SK-N-SH (cell line): ENCODE data around the gene TCP11L2. TPM values are rescaled to one million over a fixed set of nuclear protein-coding genes. Genes with fewer than 3 reads are reported as not detected.

Experiments used
- CTCF ChIA-PET: fragments of 300-600, 350-600 bp; formaldehyde crosslinking; extraction: SDS; loops from one replicate; lab custom pipeline; 2021; lab: Yijun Ruan, JAX
- POLR2A ChIA-PET: fragments of 350-600 bp; sonication (Branson Sonifier 250); formaldehyde crosslinking; extraction: SDS; loops from one replicate; lab custom pipeline; 2020; ENCODE audit warnings: antibody characterized with exemption, inconsistent platforms; lab: Yijun Ruan, JAX
- DNase-seq: peaks from one replicate; pipeline ENCODE4 v3.0.0; 2012
- H2AFZ ChIP-seq: fragments of 200-600 bp; sonication (generic); 2 replicates; pipeline ENCODE4 v1.8.1; 2016; ENCODE audit warnings: antibody characterized with exemption, mild to moderate bottlenecking, low read depth
- H3F3A ChIP-seq: fragments of 200-600 bp; sonication (generic); replicated peaks from 2 replicates; pipeline ENCODE3; 2016; ENCODE audit warnings: antibody characterized with exemption, mild to moderate bottlenecking; ENCODE audit not compliant: insufficient read depth
- H3K27ac ChIP-seq, 2 experiments: fragments of 200-500 bp in 1 of 2; fragments of 200-600 bp in 1 of 2; sonication (Bioruptor generic) in 1 of 2; sonication (generic), shearing (Covaris generic) in 1 of 2; 2 replicates each; pipeline versions ENCODE4 v1.5.1 to v1.6.1; 2014 to 2016; ENCODE audit warnings: low read depth in 2 of 2, inconsistent platforms in 1 of 2, low read length in 1 of 2, mild to moderate bottlenecking in 1 of 2, mixed read lengths in 1 of 2
- H3K27me3 ChIP-seq: fragments of 200-600 bp; sonication (generic), shearing (Covaris generic); 2 replicates; pipeline ENCODE4 v1.6.1; 2016; ENCODE audit warnings: mixed run types; ENCODE audit not compliant: insufficient read depth
- H3K36me3 ChIP-seq, 2 experiments: fragments of 200-500 bp in 1 of 2; fragments of 200-600 bp in 1 of 2; sonication (Bioruptor generic) in 1 of 2; sonication (generic) in 1 of 2; replicated peaks in 1 of 2; 2 replicates each; pipeline versions ENCODE3 to v1.5.1; 2014 to 2016; ENCODE audit warnings: low read length in 1 of 2, mild to moderate bottlenecking in 1 of 2; ENCODE audit not compliant: insufficient read depth in 2 of 2, control insufficient read depth in 1 of 2
- H3K4me1 ChIP-seq, 2 experiments: fragments of 200-500 bp in 1 of 2; fragments of 200-600 bp in 1 of 2; sonication (Bioruptor generic) in 1 of 2; sonication (generic), shearing (Covaris generic) in 1 of 2; 2 replicates each; pipeline versions ENCODE4 v1.5.1 to v1.6.1; 2014 to 2016; ENCODE audit warnings: low read depth in 1 of 2, low read length in 1 of 2, mixed run types in 1 of 2; ENCODE audit not compliant: insufficient read depth in 2 of 2, control insufficient read depth in 1 of 2
- H3K4me2 ChIP-seq: fragments of 200-600 bp; sonication (generic), shearing (Covaris generic); 2 replicates; pipeline ENCODE4 v1.6.1; 2017; ENCODE audit warnings: mixed run types
- H3K4me3 ChIP-seq, 2 experiments: fragments of 200-500 bp in 1 of 2; fragments of 200-600 bp in 1 of 2; sonication (Bioruptor generic) in 1 of 2; sonication (generic), shearing (Covaris generic) in 1 of 2; 2 replicates each; pipeline versions ENCODE4 v1.5.1 to v1.8.1; 2014 to 2016; ENCODE audit warnings: low read depth in 2 of 2, inconsistent platforms in 1 of 2, low read length in 1 of 2, mild to moderate bottlenecking in 1 of 2, mixed read lengths in 1 of 2, moderate library complexity in 1 of 2
- H3K79me2 ChIP-seq: fragments of 200-600 bp; sonication (generic); 2 replicates; pipeline ENCODE4 v1.8.1; 2017; ENCODE audit warnings: mild to moderate bottlenecking; ENCODE audit not compliant: insufficient read depth
- H3K9ac ChIP-seq: fragments of 200-600 bp; sonication (generic); 2 replicates; pipeline ENCODE4 v1.6.1; 2017; ENCODE audit warnings: mixed run types
- H3K9me2 ChIP-seq: fragments of 200-600 bp; sonication (generic); 2 replicates; pipeline ENCODE4 v1.6.1; 2017; ENCODE audit warnings: mixed run types
- H3K9me3 ChIP-seq: fragments of 200-600 bp; sonication (generic); 2 replicates; pipeline ENCODE4 v1.6.1; 2017; ENCODE audit warnings: mixed run types, mild to moderate bottlenecking, moderate library complexity
- H4K20me1 ChIP-seq: fragments of 200-600 bp; sonication (generic); 2 replicates; pipeline ENCODE4 v1.6.1; 2017; ENCODE audit warnings: mild to moderate bottlenecking, mixed run types; ENCODE audit not compliant: insufficient read depth
- CHD2 ChIP-seq: fragments of 150-350 bp; IDR thresholded peaks from 2 replicates; pipeline ENCODE4 v1.6.1; 2018; ENCODE audit warnings: low read length; ENCODE audit not compliant: partially characterized antibody
- CTCF ChIP-seq: fragments of 200-600 bp; sonication (generic); IDR thresholded peaks from 2 replicates; pipeline ENCODE4 v1.6.1; 2017; ENCODE audit warnings: antibody characterized with exemption, mild to moderate bottlenecking, moderate library complexity
- ELF1 ChIP-seq: IDR thresholded peaks from 2 replicates; pipeline ENCODE4 v1.4.0; 2012
- FOXJ3 ChIP-seq: sonication (generic); formaldehyde crosslinking; IDR thresholded peaks from 2 replicates; pipeline ENCODE4 v1.5.1; 2020; ENCODE audit warnings: mild to moderate bottlenecking, missing genetic modification reagents
- GATA2 ChIP-seq: sonication (generic); formaldehyde crosslinking; IDR thresholded peaks from 2 replicates; pipeline ENCODE4 v1.5.0; 2020; ENCODE audit warnings: mild to moderate bottlenecking, missing genetic modification reagents
- IRF3 ChIP-seq: fragments of 150-350 bp; IDR thresholded peaks from 2 replicates; pipeline ENCODE4 v1.6.1; 2016; ENCODE audit warnings: mild to moderate bottlenecking, low read depth, low read length
- JUND ChIP-seq: IDR thresholded peaks from 2 replicates; pipeline ENCODE4 v1.4.0; 2012
- NFIC ChIP-seq: IDR thresholded peaks from 2 replicates; pipeline ENCODE4 v1.4.0; 2012; ENCODE audit warnings: borderline replicate concordance
- PBX3 ChIP-seq: IDR thresholded peaks from 2 replicates; pipeline ENCODE4; 2012
- RXRA ChIP-seq: IDR thresholded peaks from 2 replicates; pipeline ENCODE4 v1.4.0; 2012; ENCODE audit warnings: low read depth, mild to moderate bottlenecking, borderline replicate concordance
- SIN3A ChIP-seq: IDR thresholded peaks from 2 replicates; pipeline ENCODE4 v1.6.1; 2012; ENCODE audit warnings: low read depth, mild to moderate bottlenecking, low read length, moderate library complexity, borderline replicate concordance
- TAF1 ChIP-seq: IDR thresholded peaks from 2 replicates; pipeline ENCODE4 v1.6.1; 2012; ENCODE audit warnings: low read depth, mild to moderate bottlenecking, low read length, moderate library complexity, borderline replicate concordance
- YY1 ChIP-seq: IDR thresholded peaks from 2 replicates; pipeline ENCODE4 v1.4.0; 2012; ENCODE audit warnings: low read depth, mild to moderate bottlenecking
- ZBTB33 ChIP-seq: IDR thresholded peaks from 2 replicates; pipeline ENCODE4 v1.4.0; 2012; ENCODE audit warnings: low read depth, borderline replicate concordance
- WGBS: methylation state at CpG from one replicate; pipeline ENCODE4 v1.1.6; 2017; ENCODE audit warnings: low lambda C conversion rate; 5-methylcytosine and 5-hydroxymethylcytosine counted together
- polyA plus RNA-seq, 3 experiments: library from polyadenylated mRNA; depleted of rRNA; stranded (reverse); fragments of >200 nt; gene quantifications; 2 replicates each; pipeline ENCODE4 v1.2.3, GENCODE V29; 2012

TCP11L2 gene
- polyA plus RNA-seq, 1 of the 3 experiments (the other 2 are of a cell fraction) = 4.0 TPM

- Histone ChIP-seq H4K20me1 (no peaks in the 10 kb centered on the region), H3K36me3 (peaks cover 6 to 9% of the 10 kb centered on the region in 2 experiments), H3K9ac (no peak overlapping the region), H3K27ac (no peak overlapping the region), H3K9me3 (no peaks in the 10 kb centered on the region), H3K4me3 (no peak overlapping the region), H3K79me2 (no peaks in the 10 kb centered on the region), H3K9me2 (no peaks in the 10 kb centered on the region), H3K4me1 (no peaks in the 10 kb centered on the region), H3K27me3 (no peaks in the 10 kb centered on the region), H2AFZ (no peak overlapping the region), H3F3A (no peaks in the 10 kb centered on the region), H3K4me2 (no peak overlapping the region)
- TF ChIP-seq ELF1 = no peak
- TF ChIP-seq NFIC = no peak
- no peak for TF ChIP-seq ZBTB33
- no peak for TF ChIP-seq IRF3
- TF ChIP-seq TAF1 = no peak
- no peak for TF ChIP-seq JUND
- no peak for TF ChIP-seq YY1
- no peak for TF ChIP-seq SIN3A
- no peak for TF ChIP-seq FOXJ3 (CRISPR knock-in tag)
- no peak for TF ChIP-seq CHD2
- TF ChIP-seq GATA2 (CRISPR knock-in tag) = no peak
- no peak for DNase-seq
- 99% methylated on average over 4 of the region's 4 CpGs for WGBS
- ChIA-PET POLR2A (no interaction called here), CTCF (interaction anchor here (1.3 to 10.7 kb wide), 3 partner anchors 165 to 530 kb away, joined by 4 to 92 read pairs (median 12); no protein-coding TSS in a partner anchor)
Measured at GRCh38 chr12:106389151-106389550, 86.6 kb downstream of the TCP11L2 start.

- 91% methylated on average over 1 of the region's 1 CpG for WGBS
- CTCF ChIA-PET = interaction anchor here (0.6 to 1.6 kb wide), 3 partner anchors 442 to 527 kb away, joined by 3 to 5 read pairs (median 3); no protein-coding TSS in a partner anchor
Measured at GRCh38 chr12:106392759-106393158, 90.2 kb downstream of the TCP11L2 start.

More at GRCh38 chr12:106392759-106393158, 90.2 kb downstream of the TCP11L2 start:
- no peak overlapping the region for H2AFZ ChIP-seq
- POLR2A ChIA-PET = no interaction called here
- no peak overlapping the region for H3K9ac ChIP-seq
- H3K27ac ChIP-seq = no peak overlapping the region
- H3K4me2 ChIP-seq = no peak overlapping the region
- H3F3A ChIP-seq = no peaks in the 10 kb centered on the region
- no peaks in the 10 kb centered on the region for H3K4me1 ChIP-seq
- H3K27me3 ChIP-seq = no peaks in the 10 kb centered on the region
- no peaks in the 10 kb centered on the region for H3K79me2 ChIP-seq
- no peak for TF ChIP-seq RXRA
- TF ChIP-seq TAF1 = no peak
- no peak for TF ChIP-seq ZBTB33
- TF ChIP-seq CTCF = no peak
- no peak for TF ChIP-seq GATA2 (CRISPR knock-in tag)
- TF ChIP-seq PBX3 = no peak
- no peaks in the 10 kb centered on the region for H4K20me1 ChIP-seq
- 0 out of 2 replicates have a peak, but pooled peaks cover 4% of the 10 kb centered on the region for H3K9me3 ChIP-seq
- DNase-seq = no peak
- H3K9me2 ChIP-seq = no peaks in the 10 kb centered on the region
- H3K36me3 ChIP-seq = peaks cover 9 to 30% of the 10 kb centered on the region in 2 experiments
- H3K4me3 ChIP-seq = no peak overlapping the region
